GM18861 (cell line): ENCODE measurements around the gene SHTN1.
A peak's percentile ranks its signal among the peaks of the same experiment; 100 is the strongest.

ENCODE experiments used
- ATAC-seq: cut with Tn5 transposase; IDR thresholded peaks from one replicate; pipeline ENCODE4 v1.9.1; 2021; ENCODE audit not compliant: unreplicated experiment

SHTN1 gene

GRCh38 chr10:117005026-117005526, at the start of gene SHTN1:
SHTN1 (minus strand) TSS chr10:117005187; CDS start chr10:117005079, 108 bp downstream.
- ATAC-seq: peak; percentile 39

DNA sequence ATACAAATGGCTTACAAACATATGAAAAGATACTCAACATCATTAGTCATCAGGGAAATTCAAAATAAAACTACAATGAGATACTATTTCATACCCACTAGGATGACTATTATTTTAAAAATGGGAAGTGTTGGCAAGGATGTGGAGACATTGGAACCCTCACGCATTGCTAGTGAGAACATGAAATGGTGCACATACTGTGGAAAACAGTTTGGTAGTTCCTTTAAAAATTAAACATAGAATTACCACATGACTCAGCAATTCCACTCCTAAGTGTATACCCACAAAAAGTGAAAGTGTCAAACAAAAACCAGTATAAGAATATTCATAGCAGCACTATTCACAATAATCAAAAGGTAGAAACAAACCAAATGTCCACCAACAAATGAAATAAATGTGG, 48.5 kb upstream of the SHTN1 start:
- no peak for ATAC-seq

DNA sequence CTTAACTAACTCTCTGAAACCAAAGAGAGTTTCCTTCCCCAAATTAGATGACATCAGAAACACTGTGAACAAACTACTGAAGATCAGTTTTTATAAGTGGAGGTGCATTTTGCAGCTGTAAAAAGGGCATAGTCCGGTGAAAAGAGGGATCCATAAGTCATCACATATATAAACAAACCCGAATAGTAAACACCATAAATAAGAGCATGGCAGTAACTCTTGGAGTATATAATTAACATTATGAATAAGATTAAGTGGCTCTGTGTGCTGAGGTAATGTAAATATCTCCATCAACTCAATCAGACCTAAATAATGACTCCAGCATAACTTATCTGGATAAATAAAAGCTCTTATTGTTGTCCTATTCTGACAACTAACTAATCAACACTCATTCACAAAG, 43.0 kb upstream of the SHTN1 start:
- ATAC-seq: no peak

GRCh38 chr10:117016266-117016665, 11.3 kb upstream of the SHTN1 start:
- no peak for ATAC-seq

DNA sequence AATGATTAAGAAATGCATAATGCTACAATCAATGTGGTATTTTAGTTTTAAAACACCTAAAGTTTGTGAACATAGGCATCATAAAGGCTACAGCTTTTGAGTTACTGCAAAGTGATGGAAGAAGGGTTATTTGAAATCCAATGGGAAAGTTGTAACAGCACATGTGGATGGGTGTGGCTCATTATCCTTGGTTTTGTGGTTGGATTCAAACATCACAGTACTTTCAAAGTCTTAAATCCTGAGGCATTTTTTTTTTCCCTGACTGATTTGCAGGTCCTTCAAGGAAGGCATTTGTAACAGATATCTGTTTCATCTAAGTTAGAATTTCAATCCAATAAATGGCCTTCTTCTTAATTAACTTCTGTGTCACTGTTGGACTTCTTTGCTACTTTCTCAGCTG, 9.8 kb upstream of the SHTN1 start:
- ATAC-seq: no peak

- ATAC-seq: no peak
Measured at GRCh38 chr10:117007080-117007479, 2.1 kb upstream of the SHTN1 start.

- no peak for ATAC-seq
Measured at GRCh38 chr10:117005527-117006055, 604 bp upstream of the SHTN1 start.

- ATAC-seq: peak; percentile 64
Measured at GRCh38 chr10:117004227-117005025, 561 bp downstream of the SHTN1 start.

DNA sequence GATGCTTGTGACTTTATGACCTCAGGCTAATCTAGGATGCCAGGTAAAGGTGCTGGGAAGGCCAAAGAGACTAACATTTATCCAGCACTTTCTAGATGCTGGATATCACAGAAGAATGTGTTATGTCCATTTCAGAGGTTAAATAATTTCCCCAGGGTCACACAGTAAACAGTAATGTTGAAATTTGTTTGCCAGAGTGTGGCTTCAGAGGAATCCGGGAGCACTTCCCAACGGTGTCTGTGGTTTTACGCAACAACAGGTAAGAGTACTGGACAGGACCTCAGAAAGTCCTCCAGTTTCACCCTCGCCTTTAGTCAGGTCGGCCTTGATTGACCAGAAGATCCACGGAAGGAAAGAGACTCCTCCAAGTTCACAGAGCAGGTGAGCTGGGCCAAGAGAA, 1.7 kb downstream of the SHTN1 start:
- ATAC-seq: no peak

DNA sequence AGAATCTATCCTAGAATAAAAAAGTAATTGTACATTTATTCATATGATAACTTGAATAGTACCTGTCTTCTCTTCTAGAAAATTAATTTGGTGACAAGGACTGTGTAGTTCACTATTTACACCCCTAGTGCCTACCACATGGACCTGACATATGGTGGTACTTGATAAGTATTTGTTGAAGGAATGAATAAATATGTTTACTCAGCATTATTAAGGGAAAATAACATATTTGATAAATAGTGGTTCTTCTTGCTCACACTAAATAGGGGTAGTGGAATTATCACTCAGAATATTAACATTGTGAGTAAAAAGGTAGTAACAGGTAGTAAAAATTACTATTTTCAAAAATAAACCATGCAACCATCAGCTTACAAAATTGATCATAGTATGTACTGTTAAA, 2.8 kb downstream of the SHTN1 start:
- no peak for ATAC-seq

GRCh38 chr10:117001144-117001543, 3.8 kb downstream of the SHTN1 start:
- ATAC-seq: no peak

DNA sequence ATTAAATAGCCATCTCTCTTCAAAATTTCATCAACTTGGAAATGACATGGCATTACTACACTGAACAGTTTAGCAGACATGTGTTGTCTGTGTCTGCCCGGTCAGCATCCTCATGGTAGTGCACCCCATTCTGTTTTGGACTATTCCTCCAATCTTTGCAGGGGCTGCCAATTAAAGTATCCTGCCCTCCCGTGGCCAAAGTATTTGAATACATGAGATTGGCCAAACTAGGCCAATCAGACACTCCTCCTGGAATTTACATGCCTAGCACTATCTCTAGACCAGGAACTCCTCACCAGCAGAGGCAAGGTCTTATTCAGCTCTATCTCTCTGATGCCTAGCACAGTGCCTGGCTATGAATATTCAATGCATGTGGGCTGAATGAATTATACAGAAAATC, 4.4 kb downstream of the SHTN1 start:
- no peak for ATAC-seq

DNA sequence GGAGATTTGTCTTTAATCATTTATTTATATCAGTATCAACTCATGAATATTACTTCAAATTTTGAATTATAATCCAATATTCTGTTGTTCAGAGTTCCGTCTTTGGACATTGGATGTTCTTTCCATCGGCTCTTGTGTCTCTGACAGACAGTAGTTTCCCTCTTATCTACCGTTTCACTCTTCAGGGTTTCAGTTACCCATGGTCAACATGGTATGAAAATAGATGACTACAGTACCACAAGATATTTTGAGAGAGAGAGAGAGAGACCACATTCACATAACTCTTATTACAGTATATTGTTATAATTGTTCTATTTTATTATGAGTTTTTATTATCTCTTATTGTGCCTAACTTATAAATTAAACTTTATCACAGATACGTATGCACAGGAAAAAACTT, 6.8 kb downstream of the SHTN1 start:
- no peak for ATAC-seq

DNA sequence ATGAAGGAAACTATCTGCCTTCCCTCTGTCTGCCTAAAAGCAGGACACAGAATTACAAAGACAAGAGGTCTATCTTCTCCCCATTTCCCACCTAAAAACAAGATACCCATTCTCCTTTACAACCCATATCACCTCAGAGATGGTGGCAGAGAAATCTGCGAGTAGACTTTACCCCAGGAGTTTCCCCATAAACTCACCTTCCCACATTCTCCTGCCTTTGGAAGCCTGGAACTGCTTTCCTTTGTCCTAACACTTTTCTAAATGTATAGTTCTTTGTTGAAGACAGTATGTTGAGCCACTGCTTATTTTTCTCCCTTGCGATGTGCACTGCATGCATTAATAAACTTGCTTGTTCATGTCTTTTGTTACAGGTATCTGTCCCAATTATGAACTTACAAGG, 8.0 kb downstream of the SHTN1 start:
- no peak for ATAC-seq

DNA sequence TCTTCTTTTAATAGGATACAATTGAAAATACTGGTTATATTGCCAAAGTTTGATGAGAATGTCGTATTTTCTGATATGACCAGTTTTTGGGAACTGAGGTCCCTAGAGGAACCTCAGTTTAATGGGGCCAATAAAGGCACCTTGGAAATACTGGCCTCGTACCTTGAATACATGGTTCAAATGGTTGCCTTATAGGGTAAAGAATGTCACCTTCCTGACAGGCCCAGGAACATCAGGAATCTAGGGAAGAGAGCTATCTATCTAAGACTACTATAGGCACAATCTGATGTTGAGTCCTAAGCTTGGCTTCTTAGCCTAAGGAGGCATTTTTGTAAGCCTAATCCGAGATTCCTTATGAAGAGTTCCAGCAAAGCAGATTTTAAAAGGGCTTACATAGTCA, 9.3 kb downstream of the SHTN1 start:
- ATAC-seq: no peak

- no peak for ATAC-seq
Measured at GRCh38 chr10:116994113-116994890, 10.7 kb downstream of the SHTN1 start.

- no peak for ATAC-seq
Measured at GRCh38 chr10:116993610-116994009, 11.4 kb downstream of the SHTN1 start.

GRCh38 chr10:116992183-116992582, 12.8 kb downstream of the SHTN1 start:
- no peak for ATAC-seq

DNA sequence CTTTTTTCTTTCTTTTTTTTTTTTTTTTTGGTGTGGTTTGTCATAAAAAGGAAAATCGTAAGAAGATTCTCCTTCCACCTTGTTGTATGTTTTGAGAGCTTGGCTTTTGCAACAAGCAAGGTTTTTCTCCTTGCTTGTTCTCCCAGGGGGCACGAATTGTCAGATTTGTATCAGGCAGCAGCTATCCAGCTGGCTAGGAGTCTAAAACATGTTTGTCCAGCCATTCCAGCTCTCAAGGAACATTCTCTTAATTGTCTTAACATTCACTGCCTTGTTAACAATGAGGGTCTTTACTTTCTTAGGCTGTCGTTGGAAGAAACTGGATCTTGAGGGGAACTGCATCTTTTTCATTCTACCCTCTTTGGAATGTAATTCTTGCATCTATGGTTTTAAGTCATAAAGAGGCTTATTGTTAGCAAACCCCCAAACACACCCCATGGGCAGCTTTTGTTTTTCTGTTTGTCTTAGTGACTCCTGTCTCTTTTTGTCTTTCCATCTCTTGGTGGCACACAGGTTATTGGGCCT, 14.6 kb downstream of the SHTN1 start:
- no peak for ATAC-seq

- no peak for ATAC-seq
Measured at GRCh38 chr10:116989439-116989838, 15.5 kb downstream of the SHTN1 start.

DNA sequence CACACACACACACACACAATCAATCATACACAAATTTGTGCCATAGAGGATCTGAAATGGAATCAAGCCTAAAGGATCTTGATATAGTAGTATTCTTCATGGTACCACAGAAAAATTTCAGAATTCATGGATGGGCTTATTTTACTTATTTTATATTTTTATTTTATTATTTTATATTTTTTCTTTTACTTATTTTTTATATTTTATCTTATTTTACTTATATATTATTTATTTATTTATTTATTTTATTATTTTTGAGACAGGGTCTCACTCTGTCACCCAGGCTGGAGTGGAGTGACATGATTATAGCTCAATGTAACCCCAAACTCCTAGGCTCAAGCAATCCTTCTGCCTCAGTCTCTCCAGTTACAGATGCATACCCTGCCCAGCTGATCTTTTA, 16.7 kb downstream of the SHTN1 start:
- ATAC-seq: no peak

DNA sequence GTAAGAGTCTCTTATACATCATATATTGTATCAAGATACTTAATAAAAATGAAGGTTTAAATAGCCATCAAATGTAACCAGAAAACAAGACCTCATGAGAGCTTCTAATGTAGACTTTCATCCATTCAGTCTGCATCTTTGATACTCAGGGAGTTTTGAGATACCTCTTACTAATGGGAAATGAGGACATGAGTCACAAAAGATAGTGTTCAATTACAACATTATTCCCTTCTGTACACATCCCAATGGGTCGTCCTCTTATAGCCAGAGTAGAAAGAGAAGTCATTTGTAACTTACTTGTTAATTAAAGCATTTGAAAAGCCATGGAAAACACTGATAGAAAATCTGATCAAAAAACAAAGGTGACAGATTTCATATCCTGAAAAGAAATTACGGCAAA, 19.4 kb downstream of the SHTN1 start:
- ATAC-seq: no peak
